Measurements from ENCODE around the gene PTPRN2.
"Not testable (repeated sequence)": the region's sequence is repeated elsewhere in the genome, so short reads cannot be mapped to it uniquely, and the experiment has no call there.

Gene PTPRN2

DNA sequence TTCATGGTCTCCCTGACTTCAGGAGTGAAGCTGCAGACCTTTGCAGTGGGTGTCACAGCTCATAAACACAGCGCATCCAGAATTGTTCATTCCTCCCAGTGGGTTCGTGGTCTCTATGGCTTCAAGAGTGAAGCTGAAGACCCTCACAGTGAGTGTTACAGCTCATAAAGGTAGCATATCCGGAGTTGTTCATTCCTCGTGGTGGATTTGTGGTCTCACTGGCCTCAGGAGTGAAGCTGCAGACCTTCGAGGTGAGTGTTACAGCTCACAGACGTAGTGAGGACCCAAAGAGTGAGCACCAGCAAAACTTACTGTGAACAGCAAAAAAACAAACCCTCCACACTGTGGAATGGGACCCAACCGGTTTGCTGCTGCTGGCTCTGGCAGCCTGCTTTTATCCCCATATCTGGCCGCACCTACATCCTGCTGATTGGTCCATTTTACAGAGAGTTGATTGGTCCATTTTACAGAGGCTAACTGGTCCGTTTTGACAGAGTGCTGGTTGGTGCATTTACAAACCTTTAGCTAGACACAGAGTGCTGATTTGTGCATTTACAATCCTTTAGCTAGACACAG is 308.8 kb downstream of the PTPRN2 start:
- no peak for DNase-seq (ENCODE audit: low read depth in 2 of 2)

DNA sequence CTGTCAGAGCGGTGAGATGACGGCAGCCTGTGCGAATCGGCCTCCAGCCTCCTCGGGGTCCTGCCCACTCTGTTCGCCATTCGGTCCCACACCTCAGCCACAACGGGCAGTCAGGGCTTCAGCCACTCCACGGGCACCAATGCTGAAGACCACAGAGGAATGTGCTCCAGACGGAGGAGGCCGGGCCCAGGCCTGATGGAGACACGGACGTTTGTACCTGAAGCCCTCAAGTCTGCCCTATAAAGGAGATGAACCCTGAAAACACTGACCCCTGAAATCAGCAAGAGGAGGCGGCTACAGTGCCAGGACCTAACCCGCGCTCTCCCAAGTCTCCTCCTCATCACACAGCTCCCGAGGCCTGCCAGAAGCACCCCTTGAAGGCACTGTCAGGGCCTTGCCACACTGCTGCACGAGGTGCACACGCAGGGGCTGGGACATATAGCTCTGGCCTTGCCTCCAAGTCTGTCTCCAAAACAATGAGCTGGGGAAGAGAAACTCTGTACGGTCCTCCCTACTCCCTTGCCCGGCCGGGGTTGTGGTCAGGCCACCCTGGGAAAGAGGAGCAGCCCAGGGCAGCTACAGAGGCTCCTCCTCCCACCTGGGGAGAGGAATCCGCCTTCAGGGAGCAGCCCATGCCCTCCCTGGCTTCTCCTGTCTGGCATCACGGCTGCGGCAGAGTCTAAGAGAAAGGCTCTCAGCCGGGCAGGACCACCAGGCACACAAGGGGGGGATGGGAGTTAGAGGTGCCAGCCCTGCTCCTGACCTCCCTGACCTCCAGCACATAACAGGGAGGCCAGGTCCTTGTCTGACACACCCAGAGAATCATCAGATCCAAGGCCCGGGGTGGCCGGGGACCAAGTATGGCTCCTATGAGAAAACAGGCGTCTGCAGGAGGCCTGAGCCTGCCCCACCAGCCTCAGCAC is 310.1 kb downstream of the PTPRN2 start:
- DNase-seq (ENCODE audit: low read depth in 2 of 2), result no peak

DNA sequence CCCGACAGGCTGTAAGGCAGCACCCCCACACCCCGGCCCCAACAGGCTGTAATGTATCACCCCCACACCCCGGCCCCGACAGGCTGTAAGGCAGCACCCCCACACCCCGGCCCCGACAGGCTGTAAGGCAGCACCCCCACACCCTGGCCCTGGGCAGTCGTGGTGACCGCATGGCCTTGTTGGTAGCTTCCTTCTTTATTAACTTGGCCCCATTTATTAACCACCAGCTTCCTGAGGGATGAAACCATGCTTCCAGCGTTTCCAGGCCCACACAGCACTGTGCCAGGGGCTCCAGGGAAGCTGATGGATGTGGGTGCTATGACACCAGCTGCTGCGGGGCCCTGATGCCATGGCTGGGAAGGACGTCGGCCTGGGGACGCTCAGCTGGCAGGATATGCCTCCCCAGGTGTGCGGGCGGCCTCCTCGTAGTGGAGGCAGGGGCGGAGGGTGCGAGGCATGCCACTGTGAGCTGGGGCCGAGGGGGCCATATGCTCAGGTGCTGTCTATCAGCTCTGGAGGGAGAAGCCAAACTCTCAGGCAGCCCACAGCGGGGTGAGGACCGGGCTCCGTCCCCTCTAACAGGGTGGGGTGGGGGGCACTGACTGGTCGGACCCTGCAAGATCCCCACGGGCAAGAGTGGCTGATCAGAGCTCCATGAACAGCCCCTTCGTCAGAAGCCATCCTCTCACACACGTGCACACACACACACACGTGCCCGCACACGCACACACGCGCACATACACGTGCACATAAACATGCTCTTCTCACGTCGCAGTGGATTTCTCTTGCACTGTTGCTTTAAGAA is 311.0 kb downstream of the PTPRN2 start:
- no peak for DNase-seq (ENCODE audit: low read depth in 2 of 2)

DNA sequence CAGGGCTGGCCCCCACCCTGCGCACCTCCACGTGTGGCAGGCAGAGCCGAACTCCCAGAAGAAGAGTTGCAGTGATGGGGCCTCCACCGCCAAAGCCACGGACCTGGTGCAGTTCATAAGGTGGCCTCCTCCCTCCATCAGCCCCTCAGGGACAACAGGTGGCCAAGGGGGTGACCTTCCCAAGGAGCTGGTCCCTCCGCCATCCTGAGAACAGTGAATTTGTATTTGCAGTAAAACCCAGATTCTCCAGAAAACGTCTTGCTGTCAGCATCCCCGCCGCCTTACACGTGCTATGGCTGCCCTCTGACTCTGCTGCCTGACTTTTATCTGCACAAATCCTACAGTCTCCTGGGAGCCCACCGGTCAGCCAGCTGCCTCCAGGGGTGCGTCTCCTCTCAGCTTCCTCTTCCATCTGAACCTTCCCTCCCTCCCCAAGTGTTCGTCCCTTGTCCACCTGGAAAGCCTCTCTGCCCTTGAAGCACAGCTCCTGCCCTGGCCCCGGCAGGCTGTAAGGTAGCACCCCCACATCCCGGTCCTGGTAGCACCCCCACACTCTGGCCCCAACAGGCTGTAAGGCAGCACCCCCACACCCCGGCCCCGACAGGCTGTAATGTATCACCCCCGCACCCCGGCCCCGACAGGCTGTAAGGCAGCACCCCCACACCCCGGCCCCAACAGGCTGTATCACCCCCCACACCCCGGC is 311.8 kb downstream of the PTPRN2 start:
- no peak for DNase-seq (ENCODE audit: low read depth in 2 of 2)

DNA sequence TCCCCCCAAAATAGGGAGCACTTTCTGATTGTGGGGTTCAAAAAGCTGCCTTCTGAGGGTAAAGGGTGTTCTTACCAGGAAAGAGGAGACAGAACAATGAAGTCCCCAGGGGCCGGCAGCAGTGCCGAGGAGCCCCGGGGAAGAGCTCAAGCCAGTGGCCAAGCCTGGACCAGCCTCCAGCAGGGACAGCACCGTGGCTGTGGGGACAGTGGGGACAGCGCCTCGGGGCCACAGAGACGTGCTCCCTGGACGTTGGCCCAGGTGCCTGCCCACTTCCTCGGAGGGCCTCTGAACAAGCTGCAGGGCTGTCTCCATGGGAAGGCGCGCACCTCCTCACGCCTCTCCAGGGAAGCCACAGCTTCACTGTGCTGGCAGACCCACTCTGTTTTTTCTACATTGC is 312.6 kb downstream of the PTPRN2 start:
- no peak for DNase-seq (ENCODE audit: low read depth in 2 of 2)

DNA sequence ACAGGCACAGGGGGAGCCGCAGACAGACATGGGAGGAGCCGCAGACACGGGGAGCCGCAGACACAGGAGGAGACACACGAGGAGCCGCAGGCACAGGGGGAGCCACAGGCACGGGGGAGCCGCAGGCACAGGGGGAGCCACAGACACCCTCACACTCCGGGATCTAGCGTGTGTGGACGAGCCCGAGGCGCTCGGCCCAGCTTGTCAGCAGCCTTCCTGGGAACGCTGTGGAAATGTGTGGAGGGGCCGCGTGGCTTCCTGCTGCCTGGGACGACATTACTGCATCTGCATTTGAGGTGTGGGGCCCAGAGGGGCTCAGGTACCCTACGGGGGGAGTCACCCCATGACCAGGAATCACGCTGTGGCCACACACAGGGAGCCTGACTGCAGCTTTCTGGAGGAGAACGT is 313.2 kb downstream of the PTPRN2 start:
- no peak for DNase-seq (ENCODE audit: low read depth in 2 of 2)

DNA sequence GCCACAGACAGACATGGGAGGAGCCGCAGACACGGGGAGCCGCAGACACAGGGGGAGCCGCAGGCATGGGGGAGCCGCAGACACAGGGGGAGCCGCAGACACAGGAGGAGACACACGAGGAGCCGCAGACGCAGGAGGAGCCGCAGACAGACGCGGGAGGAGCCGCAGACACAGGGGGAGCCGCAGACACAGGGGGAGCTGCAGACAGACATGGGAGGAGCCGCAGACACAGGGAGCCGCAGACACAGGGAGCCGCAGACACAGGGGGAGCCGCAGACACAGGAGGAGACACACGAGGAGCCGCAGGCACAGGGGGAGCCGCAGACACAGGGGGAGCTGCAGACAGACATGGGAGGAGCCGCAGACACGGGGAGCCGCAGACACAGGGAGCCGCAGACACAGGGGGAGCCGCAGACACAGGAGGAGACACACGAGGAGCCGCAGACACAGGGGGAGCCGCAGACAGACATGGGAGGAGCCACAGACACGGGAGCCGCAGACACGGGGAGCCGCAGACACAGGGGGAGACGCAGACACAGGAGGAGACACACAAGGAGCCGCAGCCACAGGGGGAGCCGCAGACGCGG is 313.8 kb downstream of the PTPRN2 start:
- DNase-seq (ENCODE audit: low read depth in 2 of 2), result not testable (repeated sequence)

DNA sequence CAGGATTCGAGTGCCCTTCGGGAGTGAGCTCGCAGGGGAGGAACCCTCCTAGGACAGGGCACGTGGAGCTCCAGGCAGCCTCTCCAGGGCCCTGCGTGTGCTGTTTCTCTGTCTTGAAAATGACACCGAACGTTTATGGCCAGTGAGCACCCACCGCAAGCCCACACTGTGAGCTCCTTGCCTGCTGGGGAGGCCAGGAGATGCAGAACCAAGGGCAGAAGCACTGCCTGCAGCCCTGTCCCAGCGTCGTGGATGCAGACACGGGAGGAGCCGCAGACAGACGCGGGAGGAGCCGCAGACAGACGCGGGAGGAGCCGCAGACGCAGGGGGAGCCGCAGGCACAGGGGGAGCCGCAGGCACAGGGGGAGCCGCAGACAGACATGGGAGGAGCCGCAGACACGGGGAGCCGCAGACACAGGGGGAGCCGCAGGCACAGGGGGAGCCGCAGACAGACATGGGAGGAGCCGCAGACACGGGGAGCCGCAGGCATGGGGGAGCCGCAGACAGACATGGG is 314.4 kb downstream of the PTPRN2 start:
- no peak for DNase-seq (ENCODE audit: low read depth in 2 of 2)

DNA sequence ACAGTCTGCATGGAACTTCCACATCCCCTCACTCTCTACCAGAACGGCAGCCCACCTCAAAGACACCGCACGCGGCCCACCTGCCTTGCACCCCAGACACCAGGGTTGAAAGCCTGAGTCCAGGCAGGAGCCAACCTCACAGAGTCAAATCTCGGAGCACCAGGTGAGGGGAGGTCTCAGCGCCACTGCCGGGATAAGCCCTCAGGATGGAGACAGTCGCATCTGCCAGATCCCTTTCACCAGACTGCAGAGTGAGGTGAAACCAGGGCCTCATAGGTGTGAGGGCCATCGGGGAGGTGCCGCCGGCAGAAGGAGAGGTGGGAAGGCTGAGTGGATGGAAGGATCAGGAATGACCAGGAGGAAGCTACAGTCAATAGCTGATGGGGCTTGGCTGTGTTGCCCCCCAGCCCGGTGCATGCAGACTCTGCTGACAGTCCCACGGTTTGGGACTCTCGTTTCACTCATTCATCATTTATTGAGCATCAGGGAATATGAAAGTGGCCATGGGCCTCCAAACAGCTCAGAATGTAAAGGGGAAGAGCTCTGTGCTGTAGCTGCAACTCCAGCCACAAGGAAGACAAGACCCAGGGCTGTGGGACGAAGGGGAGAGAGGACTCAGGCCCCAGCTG is 315.0 kb downstream of the PTPRN2 start:
- DNase-seq (ENCODE audit: low read depth in 2 of 2), result no peak

DNA sequence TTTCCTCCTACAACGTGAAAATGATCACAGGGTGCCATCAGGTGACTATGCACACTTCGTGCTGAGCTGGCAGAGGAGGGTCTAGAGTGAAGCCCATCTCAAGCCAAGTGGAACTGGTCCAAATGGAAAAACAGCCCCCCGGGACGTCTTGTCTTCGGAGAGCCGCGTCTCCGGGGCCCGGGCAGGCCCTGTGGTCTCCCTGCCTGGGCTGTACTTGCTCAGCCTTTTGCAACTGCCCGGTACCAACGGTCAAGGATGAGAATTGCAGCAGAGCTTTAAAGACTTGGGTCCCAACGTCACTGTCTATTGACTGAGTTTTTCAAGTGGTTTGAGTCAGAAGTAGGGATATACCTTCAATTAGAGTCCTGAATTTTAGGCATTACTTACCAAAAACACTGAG is 315.5 kb downstream of the PTPRN2 start:
- DNase-seq (ENCODE audit: low read depth in 2 of 2), result no peak

DNA sequence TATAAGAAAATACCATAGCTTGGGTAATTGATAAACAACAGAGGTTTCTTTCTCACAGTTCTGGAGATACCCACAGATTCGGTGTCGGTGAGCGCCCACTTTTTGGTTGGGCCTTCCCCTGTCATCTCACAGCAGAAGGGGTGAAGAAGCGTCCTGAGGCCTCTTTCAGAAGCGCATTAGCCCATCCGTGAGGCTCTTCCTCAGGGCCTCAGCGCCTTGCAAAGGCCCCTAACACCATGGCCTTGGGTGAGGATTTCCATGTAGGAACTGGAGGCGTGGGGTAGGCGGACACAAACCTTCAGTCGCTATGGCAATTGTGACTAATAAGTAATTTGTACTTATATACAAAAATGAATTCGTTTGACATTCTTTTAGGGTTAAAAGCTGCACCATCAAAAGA is 316.0 kb downstream of the PTPRN2 start:
- no peak for DNase-seq (ENCODE audit: low read depth in 2 of 2)

DNA sequence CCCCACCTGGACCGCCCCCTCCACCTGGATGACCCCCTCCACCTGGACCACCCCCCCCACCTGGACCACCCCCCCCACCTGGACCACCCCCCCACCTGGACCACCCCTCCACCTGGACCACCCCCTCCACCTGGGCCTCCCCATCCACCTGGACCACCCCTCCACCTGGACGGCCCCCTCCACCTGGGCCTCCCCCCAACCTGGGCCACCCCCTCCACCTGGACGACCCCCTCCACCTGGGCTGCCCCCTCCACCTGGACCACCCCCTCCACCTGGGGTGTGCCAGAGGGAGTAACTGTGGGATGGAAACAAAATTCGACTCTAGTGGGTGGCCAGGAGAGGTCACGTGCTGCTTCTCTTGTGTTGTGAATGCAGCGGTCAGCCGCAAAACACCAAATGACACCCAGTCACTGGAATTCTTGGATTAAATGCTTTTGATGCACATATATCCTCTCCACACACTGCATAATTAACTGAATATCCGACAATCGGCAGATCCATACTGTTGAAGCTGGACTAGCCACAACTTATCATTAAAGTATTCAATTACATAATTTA is 316.7 kb downstream of the PTPRN2 start:
- no peak for DNase-seq (ENCODE audit: low read depth in 2 of 2)

DNA sequence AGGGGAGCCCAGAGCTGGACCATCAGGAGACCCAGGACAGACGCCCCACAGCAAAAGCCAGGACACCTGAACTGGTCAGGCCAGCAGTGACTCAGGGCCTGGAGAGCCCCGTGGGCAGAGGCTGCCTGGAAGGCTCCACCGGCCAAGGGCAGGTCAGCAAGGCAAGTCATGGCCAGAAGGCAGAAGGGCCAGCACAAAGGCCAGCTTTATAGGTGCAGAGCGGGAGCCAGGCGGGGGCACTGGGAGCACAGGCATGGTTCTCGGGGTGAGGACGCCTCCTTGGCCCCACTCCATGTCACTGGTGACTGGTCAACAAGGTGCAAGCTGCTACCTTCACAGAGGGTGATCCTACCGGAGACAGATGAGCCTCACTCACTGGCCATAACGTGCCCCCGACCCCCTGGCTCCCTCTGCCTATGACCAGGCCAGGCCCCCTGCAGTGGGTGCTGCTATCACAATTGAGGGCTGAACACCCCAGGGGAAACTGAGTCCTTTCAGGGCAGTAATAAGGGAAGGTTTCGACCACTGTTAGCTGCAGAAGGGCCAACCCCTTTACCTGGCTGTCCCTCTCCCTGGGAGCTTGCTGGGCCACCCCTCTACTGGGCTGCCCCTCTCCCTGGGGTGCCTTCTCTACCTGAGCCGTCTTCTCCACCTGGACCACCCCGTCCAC is 317.4 kb downstream of the PTPRN2 start:
- DNase-seq (ENCODE audit: low read depth in 2 of 2), result no peak

DNA sequence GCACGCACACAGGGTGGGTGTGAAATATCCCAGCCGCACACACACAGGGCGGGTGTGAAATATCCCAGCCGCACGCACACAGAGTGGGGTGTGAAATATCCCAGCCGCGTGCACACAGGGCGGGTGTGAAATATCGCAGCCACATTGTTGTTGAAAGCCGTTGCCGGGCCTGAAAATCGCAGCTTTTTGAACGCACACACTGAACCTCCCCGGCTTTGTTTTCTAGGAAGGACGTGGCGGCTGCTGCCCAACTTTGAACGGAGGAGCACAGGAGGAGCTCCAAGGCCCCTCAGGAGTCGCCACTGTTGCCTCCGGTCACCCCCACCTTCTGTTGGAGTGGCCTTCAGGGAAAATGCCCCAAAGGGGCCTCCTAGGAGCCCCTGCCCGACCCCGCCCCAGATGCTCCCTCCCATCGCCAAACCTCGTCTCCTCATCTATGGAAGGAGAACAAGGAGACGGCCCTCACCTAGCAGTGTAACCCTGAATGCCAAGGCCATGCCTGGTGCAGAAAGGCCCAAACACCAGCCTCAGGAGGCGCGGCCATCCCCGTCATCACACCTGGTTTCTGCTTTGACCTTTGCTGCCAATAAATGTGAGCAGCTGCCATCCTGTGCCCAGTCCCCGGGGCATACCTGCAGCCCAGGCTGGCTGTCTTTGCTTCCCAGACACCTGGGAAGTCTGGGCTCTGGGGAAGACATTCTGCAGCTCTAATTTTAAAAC is 318.6 kb downstream of the PTPRN2 start:
- DNase-seq (ENCODE audit: low read depth in 2 of 2), result no peak

DNA sequence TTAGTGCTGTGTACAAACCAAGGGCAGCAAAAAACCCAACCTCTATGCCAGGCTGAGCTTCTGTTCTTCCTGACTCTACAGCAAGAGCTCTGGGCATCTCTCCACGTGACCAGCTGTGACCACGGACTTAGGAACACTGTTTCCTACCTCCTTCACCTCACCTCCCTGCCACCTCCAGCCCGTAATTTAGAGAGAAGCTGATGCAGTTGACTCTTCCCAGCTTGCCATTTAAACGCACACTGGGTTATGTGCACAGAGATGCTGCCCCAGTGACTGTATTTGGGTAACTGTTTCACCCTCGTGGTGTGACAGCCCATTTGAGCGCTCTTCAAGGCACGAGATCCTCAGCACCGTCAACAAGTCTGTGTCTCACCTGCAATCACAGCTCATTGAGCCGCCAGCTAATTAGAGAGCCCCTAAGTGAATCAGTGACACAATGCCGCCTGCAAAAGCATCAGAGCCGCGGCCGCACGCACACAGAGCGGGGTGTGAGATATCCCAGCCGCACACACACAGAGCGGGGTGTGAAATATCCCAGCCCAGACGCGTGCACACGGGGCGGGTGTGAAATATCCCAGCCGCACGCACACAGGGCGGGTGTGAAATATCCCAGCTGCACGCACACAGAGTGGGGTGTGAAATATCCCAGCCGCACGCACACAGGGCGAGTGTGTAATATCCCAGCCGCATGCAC is 319.7 kb downstream of the PTPRN2 start:
- no peak for DNase-seq (ENCODE audit: low read depth in 2 of 2)

DNA sequence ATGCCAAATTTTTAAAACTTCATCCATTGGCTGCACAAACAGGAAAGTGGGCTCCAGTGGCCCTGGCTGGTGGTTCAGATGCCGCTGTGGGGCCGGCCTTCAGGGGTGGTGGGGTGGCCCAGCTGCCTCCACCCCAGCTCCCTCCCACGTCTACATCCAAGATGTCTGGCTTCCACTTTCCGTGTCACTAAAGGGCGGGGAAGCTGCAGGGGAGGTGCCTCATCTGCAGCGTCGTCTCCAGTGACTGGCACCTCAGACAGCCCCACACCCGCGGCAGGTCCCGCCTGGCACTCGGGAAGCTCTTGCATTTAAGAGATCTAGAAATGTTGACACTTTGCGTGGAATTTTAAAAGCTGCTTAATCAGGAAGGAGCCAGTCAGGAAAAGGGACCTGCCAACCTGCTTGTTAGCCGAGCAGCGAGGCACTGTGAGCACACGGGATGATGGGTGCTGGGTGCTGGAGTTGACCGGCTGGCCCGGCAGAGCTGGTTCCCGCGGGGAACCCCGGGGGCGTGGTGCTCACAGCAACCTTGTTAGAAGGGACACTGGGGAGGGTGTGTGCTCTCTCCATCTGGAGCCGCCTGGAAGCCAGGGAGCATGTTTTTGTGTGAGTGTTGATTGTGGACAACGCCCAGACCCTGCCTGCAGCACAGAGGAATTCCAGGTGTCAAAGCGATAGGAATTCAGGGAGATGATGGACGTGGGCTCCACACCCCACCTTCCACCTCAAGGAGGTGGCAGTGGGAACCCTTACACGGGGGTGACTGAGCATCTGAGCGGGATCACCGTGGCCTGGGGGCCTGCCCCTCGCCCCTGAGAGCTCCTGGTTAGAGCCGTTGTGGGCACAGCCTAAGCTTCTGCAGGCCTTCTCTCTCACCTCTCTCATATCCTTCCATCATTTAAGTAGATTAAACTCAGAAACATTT is 320.5 kb downstream of the PTPRN2 start:
- no peak for DNase-seq (ENCODE audit: low read depth in 2 of 2)

DNA sequence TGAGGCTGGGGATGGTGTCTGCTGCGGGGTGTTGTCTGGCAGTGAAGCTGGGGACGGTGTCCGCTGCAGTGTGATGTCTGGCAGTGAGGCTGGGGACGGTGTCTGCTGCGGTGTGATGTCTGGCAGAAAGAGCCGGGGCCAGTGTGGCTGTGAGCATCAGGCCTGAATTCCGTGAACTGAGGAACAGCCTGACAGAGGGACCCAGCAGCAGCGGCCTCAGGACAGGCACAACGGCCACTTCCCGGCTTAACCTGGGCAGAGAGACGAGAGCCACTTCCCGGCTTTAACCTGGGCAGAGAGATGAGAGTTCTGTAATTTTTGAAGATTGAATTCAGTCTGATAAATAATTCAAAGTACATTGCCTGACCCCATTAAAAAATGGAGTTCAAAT is 321.2 kb downstream of the PTPRN2 start:
- DNase-seq (ENCODE audit: low read depth in 2 of 2), result no peak

DNA sequence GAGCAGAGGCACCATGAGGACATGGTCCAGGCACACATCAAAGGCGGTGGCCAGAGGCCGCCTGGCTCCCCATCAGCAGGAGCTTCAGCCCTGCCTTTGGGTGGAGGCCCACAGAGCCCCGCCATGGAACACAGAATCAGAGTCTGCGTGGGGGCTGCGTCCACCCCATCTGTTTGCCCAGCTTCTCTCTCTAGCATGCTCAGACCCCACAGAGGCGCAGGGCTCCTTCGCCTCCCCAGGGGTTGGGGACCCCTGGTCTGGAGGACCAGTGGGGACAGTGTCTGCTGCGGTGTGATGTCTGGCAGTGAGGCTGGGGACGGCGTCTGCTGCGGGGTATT is 321.9 kb downstream of the PTPRN2 start:
- DNase-seq (ENCODE audit: low read depth in 2 of 2), result no peak

Data from stimulated activated CD8-positive, alpha-beta memory T cell treated with anti-CD3 and anti-CD28 coated beads, Interleukin-15, amount 100 ng/mL, for 48 hours (primary cell).